Mucosa of descending colon (tissue), 3 donors: ENCODE measurements around the gene TRAF3. TPM values are rescaled to one million over a fixed set of nuclear protein-coding genes. Genes with fewer than 3 reads are reported as not detected.

ENCODE experiments used
- ATAC-seq: fragments of 200-7000 bp; cut with Tn5 transposase; one replicate; pipeline ENCODE4 v1.9.1; 2020; ENCODE audit warnings: mild to moderate bottlenecking, moderate library complexity
- DNase-seq, 3 donors: peaks; one replicate each; pipeline ENCODE4 v3.0.0-alpha.2; 2020
- H3K36me3 ChIP-seq: fragments of 200-600 bp; one replicate; pipeline ENCODE4 v1.8.0; 2021; ENCODE audit warnings: low read depth, mild to moderate bottlenecking
- H3K4me1 ChIP-seq: fragments of 200-600 bp; one replicate; pipeline ENCODE4 v1.8.0; 2021; ENCODE audit warnings: low read depth, mild to moderate bottlenecking
- H3K4me3 ChIP-seq: fragments of 200-600 bp; one replicate; pipeline ENCODE4 v1.8.0; 2021; ENCODE audit warnings: mild to moderate bottlenecking
- H3K9me3 ChIP-seq: fragments of 200-600 bp; one replicate; pipeline ENCODE4 v1.8.0; 2021; ENCODE audit warnings: mild to moderate bottlenecking
- intact Hi-C, 2 donors: fragments of 100-400 bp; cut with DNase I in 1 of 2; cut with micrococcal nuclease in 1 of 2; formaldehyde crosslinking; loops; one replicate each; pipeline versions ENCODE4 v1.11.0 to v1.11.1; 2022; cut with DNase I, micrococcal nuclease
- total RNA-seq, 3 donors: library from RNA; stranded (reverse); fragmentation: NEBNext Ultra II Directional in 2 of 3; extraction: Animal tissue kit (Norgen Biotek cat#: 25700) in 2 of 3; gene quantifications; one replicate each; pipeline versions ENCODE4 v1.2.1 to v1.2.4, GENCODE V29; 2021 to 2023
- TF ChIP-seq, protein P1 (sequence below): fragments of 200-600 bp; IDR thresholded peaks from one replicate; pipeline ENCODE4 v1.8.0; 2022; ENCODE audit warnings: antibody characterized with exemption, mild to moderate bottlenecking
- donor health status: DM: no; HTN: no; CAD: no; lungs with moderate emphysema.
- donor health status: DM: no; HTN: no; CAD: no.
- donor health status: DM: no; HTN: yes; CAD: no.

Gene TRAF3
- total RNA-seq, 3 donors from 2014 or later, result 20.9 to 36.0 (median 21.3) TPM

DNA sequence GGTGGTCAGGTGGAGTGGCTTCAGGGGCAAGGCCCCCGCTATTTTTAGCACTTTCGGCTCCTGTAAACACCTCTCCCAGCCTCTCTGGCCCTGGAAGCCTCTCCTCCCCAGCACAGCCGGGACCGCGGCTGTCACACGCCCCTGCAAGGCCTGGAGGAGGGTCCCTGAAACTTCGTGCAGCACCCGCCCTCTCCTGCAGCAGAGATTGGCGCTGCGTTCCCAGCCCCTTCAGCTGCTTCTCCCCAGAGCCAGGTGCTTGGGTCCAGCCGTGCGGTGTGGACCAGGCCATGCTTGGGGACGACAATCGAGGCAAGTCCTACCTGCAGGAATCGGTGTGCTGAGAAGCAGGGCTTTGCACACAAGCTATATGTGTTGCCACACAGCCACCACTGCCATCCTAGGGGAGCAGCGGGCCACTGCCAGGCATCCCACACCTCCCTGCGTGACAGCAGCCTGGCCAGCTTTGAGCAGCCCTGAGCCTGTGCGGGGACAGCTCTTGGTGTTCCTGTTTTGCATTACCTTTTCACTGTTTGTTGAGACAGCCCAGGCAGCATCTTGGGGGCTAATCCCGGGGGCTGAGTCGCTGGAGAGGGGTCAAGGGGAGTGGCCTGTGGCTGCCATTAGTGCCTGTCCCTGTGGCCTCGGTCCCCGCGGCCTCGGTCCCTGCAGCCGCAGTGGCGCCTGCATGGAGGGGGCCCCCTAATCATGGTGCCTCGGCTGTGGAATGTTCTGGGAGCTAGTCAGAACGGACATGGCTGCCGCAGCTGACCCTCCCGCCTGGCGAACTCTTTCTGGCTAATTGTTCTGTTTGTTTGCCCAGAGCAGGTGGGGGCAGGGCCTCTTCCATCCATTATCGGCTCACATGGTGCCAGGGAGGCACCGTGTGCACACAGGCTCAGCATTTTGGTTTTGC lies 27.6 kb upstream of the TRAF3 start:
- intact Hi-C loops, result no loop called here
- no peak for DNase-seq
- no peak for ATAC-seq
- Histone ChIP-seq H3K4me3 (no peak overlapping the region), H3K9me3 (no peaks in the 10 kb centered on the region), H3K36me3 (no peaks in the 10 kb centered on the region), H3K4me1 (no peaks in the 10 kb centered on the region)
- TF ChIP-seq, protein P1, sequence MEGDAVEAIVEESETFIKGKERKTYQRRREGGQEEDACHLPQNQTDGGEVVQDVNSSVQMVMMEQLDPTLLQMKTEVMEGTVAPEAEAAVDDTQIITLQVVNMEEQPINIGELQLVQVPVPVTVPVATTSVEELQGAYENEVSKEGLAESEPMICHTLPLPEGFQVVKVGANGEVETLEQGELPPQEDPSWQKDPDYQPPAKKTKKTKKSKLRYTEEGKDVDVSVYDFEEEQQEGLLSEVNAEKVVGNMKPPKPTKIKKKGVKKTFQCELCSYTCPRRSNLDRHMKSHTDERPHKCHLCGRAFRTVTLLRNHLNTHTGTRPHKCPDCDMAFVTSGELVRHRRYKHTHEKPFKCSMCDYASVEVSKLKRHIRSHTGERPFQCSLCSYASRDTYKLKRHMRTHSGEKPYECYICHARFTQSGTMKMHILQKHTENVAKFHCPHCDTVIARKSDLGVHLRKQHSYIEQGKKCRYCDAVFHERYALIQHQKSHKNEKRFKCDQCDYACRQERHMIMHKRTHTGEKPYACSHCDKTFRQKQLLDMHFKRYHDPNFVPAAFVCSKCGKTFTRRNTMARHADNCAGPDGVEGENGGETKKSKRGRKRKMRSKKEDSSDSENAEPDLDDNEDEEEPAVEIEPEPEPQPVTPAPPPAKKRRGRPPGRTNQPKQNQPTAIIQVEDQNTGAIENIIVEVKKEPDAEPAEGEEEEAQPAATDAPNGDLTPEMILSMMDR, result no peak

DNA sequence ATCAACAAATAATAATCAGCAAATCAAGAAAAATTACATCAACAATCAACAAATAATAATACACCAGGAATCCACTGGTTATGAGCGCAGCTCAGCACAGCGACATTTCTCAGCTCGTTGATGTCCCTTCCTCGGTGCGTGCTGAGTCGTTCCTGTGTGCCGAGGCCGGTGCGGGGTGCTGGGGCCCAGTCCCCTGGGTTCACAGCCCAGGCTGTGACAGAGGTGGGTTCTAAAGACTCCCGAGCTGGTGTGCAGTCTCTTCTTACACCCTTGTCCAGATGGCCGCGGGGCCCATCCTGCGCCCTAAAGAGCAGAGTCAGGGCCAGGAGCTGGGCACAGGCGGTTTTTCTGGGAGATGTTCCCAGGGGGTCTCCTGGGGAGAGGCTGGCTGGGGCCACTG lies 26.9 kb upstream of the TRAF3 start:
- TF ChIP-seq, protein P1, result no peak
- Histone ChIP-seq H3K36me3 (no peaks in the 10 kb centered on the region), H3K4me3 (no peak overlapping the region), H3K9me3 (no peaks in the 10 kb centered on the region), H3K4me1 (no peaks in the 10 kb centered on the region)
- DNase-seq (no peak), ATAC-seq (no peak)
- intact Hi-C loops, result no loop called here

DNA sequence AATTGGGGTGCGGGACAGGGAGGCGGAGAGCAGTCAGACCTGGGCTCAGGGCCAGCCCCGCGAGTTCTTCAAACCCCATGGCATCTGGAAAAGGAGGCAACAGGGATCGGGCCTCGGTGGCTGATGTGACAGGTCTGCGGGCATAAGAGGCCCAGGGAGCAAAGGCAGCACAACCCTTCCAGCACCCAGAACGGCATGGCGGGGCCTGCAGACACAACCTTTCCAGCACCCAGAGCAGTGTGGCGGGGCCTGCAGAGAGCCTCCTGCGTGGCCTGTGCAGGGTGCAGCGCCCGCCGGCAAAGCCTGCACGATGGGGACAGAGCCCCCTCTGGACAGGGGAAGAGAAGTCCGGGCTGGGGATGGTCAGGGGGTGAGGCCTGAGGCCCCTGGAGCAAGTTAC lies 26.2 kb upstream of the TRAF3 start:
- ATAC-seq (no peak), DNase-seq (no peak)
- H3K9me3 ChIP-seq, result no peaks in the 10 kb centered on the region
- H3K4me1 ChIP-seq, result no peaks in the 10 kb centered on the region
- H3K36me3 ChIP-seq, result no peaks in the 10 kb centered on the region
- intact Hi-C loops, result no loop called here
- TF ChIP-seq, protein P1, result no peak
- H3K4me3 ChIP-seq, result no peak overlapping the region

DNA sequence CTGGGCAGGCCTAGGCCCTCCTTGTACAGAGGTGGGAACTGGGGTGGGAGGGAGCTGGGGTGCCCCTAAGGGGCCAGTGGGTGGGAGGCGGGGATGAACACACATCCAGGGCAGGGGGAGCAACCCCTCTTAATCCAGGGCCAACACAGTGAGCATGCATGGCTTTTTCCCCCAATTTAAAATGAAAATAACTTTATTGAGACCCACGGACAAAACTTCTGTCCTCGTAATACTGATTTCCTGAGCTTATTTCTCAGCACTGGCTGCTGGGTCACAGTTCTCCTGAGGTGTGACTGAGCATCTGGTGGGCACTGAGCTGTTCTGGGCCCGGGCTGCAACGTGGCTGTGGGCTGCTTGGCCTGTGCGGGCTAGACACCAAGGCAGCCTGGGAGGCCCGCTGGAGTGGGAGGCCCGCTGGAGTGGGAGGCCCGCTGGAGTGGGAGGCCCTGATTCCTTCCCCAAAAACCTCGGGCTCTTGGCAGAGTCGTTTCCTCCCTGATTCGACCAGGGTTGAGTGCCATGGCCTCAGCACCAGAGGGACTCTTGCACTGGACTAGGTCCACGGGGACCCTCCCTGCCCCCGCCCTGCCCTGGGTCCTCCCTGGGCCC lies 24.9 kb upstream of the TRAF3 start:
- no peak overlapping the region for H3K4me3 ChIP-seq
- intact Hi-C loops, result no loop called here
- no peak for ATAC-seq

DNA sequence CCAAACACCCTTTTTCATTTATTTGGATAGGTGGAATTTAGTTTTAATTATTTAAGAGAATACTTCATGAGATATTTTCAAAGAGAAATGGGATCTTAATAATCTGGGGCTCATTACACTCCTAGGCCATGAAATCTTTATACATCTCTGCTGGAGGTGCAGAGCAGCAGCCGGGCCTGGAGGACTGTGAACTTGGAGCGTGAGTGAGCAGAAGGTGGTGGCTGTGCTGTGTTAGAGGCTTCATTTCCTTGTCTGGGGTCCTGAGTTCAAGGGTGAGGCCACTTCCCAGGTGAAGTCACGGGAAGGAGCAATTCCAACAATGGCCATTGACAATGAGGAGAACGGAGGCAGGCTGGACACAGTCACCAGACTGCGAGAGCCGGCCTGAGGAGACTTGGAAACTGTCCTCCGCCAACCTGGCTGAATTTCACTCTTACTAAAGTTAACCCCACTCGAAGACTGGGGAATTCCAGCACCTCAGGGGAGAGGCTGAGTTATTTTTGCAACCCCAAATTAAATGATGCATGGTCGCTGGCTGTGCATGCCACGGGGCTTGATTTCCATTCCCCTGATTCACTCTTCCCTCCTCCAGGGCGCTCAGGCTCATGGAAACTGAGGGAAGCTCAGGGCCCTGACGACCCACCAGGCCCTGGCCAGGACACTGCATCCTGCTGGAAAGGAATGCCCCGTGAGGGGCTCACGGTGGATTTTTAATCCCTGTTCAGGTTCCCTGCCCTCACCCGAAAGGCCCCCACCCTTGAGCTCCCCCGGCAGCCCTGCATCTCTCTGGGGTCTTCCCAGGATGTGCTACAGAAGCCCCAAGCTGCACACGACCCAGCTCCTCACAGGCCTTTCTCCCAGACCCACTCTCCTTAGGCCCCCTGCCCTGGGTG lies 22.6 kb upstream of the TRAF3 start:
- DNase-seq (no peak), ATAC-seq (no peak)
- no peaks in the 10 kb centered on the region for H3K36me3 ChIP-seq
- no peaks in the 10 kb centered on the region for H3K9me3 ChIP-seq
- intact Hi-C loops, result no loop called here
- H3K4me3 ChIP-seq, result no peak overlapping the region
- TF ChIP-seq, protein P1, result no peak
- no peaks in the 10 kb centered on the region for H3K4me1 ChIP-seq

More for the DNA sequence above, 24.9 kb upstream of the TRAF3 start:
- no peak for DNase-seq
- H3K4me1 ChIP-seq, result no peaks in the 10 kb centered on the region
- TF ChIP-seq, protein P1, result no peak
- no peaks in the 10 kb centered on the region for H3K36me3 ChIP-seq
- H3K9me3 ChIP-seq, result no peaks in the 10 kb centered on the region
